DND-41 (cell line): ENCODE results near the gene PRKAR1B.

Source experiments
- CTCF ChIP-seq: IDR thresholded peaks from 2 replicates; pipeline ENCODE4 v1.5.1; 2012; ENCODE audit warnings: borderline replicate concordance, low read length, moderate library complexity, mild to moderate bottlenecking; ENCODE audit not compliant: poor library complexity, severe bottlenecking; ENCODE audit errors: extremely low read depth
- EZH2 ChIP-seq: IDR thresholded peaks from 3 replicates; pipeline ENCODE4 v1.6.1; 2012; ENCODE audit warnings: borderline replicate concordance, low read depth, mild to moderate bottlenecking, moderate library complexity, low read length, inconsistent platforms; ENCODE audit not compliant: severe bottlenecking

DNA sequence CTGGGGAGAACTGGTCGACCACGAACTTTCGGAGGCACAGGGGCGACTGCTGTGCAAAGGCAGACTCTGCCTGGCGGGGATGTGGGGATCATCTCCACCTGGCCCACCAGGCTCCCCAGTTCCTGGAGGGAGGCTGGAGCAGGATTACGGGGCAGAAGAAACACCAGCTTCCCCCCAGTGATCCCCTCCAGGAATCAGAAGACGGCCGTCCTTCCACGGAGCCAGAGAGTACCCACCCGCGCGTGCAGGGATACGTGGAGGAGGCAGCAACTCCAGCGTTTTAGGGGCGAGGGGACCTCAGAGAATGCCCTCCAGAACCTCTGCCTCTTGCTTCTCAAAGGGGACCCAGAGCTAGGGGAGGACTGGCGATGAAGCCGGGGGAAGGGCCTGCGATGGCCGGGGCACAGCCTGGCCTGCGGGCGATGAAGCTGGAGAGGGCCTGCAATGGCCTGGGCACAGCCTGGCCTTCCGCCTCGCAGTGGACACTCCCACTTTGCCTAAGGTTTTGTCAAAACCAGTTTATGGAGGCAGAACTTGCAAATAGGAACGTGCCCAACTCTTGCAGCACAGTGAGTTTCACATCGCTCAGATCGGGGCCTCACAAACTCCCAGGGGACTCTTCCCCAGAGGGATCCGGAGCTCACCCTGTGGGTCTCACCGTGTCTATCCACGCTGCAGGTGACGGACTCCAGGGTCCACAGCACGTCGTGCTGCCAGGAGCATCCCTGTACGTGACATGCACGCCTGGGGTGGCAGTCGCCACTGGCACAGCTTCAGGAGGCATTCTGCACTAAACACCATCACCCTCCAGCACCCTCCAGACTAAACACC, 129.5 kb downstream of the PRKAR1B start:
- TF ChIP-seq CTCF (no peak), EZH2 (no peak)
